Stimulated activated CD8-positive, alpha-beta memory T cell treated with anti-CD3 and anti-CD28 coated beads, Interleukin-7, amount 100 ng/mL, for 4 hours (primary cell): ENCODE data around the gene SPRTN.

Experiments
- DNase-seq, 2 donors: peaks; one replicate each; pipeline ENCODE4 v3.0.0-alpha.2; 2020; ENCODE audit warnings: low read depth in 2 of 2

SPRTN gene

GRCh38 chr1:231338270-231339128 is at the start of gene SPRTN:
Gene SPRTN, plus strand, starts transcription at chr1:231338293. Its CDS starts 91 bp downstream, at chr1:231338384.
- no peak for DNase-seq

- no peak for DNase-seq
Measured at GRCh38 chr1:231295938-231296337, 42.2 kb upstream of the SPRTN start.

GRCh38 chr1:231301990-231302389 is 36.1 kb upstream of the SPRTN start:
- no peak for DNase-seq

GRCh38 chr1:231310391-231310934 is 27.6 kb upstream of the SPRTN start:
- DNase-seq = no peak

- no peak for DNase-seq
Measured at GRCh38 chr1:231311720-231312431, 26.2 kb upstream of the SPRTN start.

GRCh38 chr1:231312432-231312788 is 25.7 kb upstream of the SPRTN start:
- no peak for DNase-seq

- DNase-seq = no peak
Measured at GRCh38 chr1:231313661-231314060, 24.4 kb upstream of the SPRTN start.

- no peak for DNase-seq
Measured at GRCh38 chr1:231315887-231316286, 22.2 kb upstream of the SPRTN start.

- no peak for DNase-seq
Measured at GRCh38 chr1:231317306-231318014, 20.6 kb upstream of the SPRTN start.

GRCh38 chr1:231318015-231318355 is 20.1 kb upstream of the SPRTN start:
- DNase-seq = no peak

GRCh38 chr1:231318568-231318967 is 19.5 kb upstream of the SPRTN start:
- DNase-seq = no peak

- DNase-seq = no peak
Measured at GRCh38 chr1:231319080-231319479, 19.0 kb upstream of the SPRTN start.

GRCh38 chr1:231322880-231323530 is 15.1 kb upstream of the SPRTN start:
- DNase-seq = no peak

GRCh38 chr1:231324660-231325059 is 13.4 kb upstream of the SPRTN start:
- DNase-seq = no peak

- DNase-seq = no peak
Measured at GRCh38 chr1:231326248-231326647, 11.8 kb upstream of the SPRTN start.

GRCh38 chr1:231327617-231328016 is 10.5 kb upstream of the SPRTN start:
- no peak for DNase-seq

- no peak for DNase-seq
Measured at GRCh38 chr1:231329483-231329882, 8.6 kb upstream of the SPRTN start.

- no peak for DNase-seq
Measured at GRCh38 chr1:231332761-231333160, 5.3 kb upstream of the SPRTN start.

- DNase-seq = no peak
Measured at GRCh38 chr1:231334079-231334666, 3.9 kb upstream of the SPRTN start.

- no peak for DNase-seq
Measured at GRCh38 chr1:231334952-231335351, 3.1 kb upstream of the SPRTN start.
